HepG2 (cell line): Measurements from ENCODE around the gene ATP6V0E1. TPM values are rescaled to one million over a fixed set of nuclear protein-coding genes. Genes with fewer than 3 reads are reported as not detected.

Source experiments
- ATM ChIP-seq: fragments of 450-650 bp; IDR thresholded peaks from 2 replicates; pipeline ENCODE4 v1.7.1; 2017; ENCODE audit warnings: mild to moderate bottlenecking, borderline replicate concordance
- FOXA1 ChIP-seq, 2 experiments: fragments of 450-650 bp in 1 of 2; sonication (generic) in 1 of 2; formaldehyde crosslinking in 1 of 2; IDR thresholded peaks; 2 replicates each; pipeline versions ENCODE4 v1.4.0 to v1.6.1; 2016 to 2020; ENCODE audit warnings: missing genetic modification reagents in 1 of 2
- HNRNPUL1 ChIP-seq: fragments of 200-400 bp; formaldehyde crosslinking; IDR thresholded peaks from 2 replicates; pipeline ENCODE4 v1.6.1; 2017; ENCODE audit warnings: low read depth, mild to moderate bottlenecking, low read length, moderate library complexity
- MAFK ChIP-seq, 2 experiments: IDR thresholded peaks in 1 of 2; conservative IDR thresholded peaks in 1 of 2; 2 replicates each; pipeline ENCODE4 v1.6.1; 2011; ENCODE audit warnings: improper control_type of control experiment in 2 of 2, low read length in 2 of 2
- NFYC ChIP-seq: IDR thresholded peaks from 2 replicates; pipeline ENCODE4 v1.6.1; 2016; ENCODE audit warnings: missing genetic modification reagents, missing compliant biosample characterization
- NR3C1 ChIP-seq: sonication (generic); formaldehyde crosslinking; IDR thresholded peaks from 2 replicates; pipeline ENCODE4 v1.4.0; 2020; ENCODE audit warnings: missing genetic modification reagents
- PHF20 ChIP-seq: sonication (generic); formaldehyde crosslinking; IDR thresholded peaks from 2 replicates; pipeline ENCODE4 v1.5.0; 2020; ENCODE audit warnings: mild to moderate bottlenecking, missing genetic modification reagents
- REXO4 ChIP-seq: sonication (generic); formaldehyde crosslinking; IDR thresholded peaks from 2 replicates; pipeline ENCODE4 v1.8.0; 2022; ENCODE audit warnings: missing genetic modification reagents, mild to moderate bottlenecking, borderline replicate concordance
- ZBTB26 ChIP-seq: IDR thresholded peaks from 2 replicates; pipeline ENCODE4 v1.6.1; 2016; ENCODE audit warnings: missing compliant biosample characterization, missing genetic modification reagents, borderline replicate concordance
- ZFP82 ChIP-seq: sonication (generic); formaldehyde crosslinking; IDR thresholded peaks from 2 replicates; pipeline ENCODE4 v1.5.1; 2020; ENCODE audit warnings: mild to moderate bottlenecking, missing genetic modification reagents, borderline replicate concordance
- ZNF142 ChIP-seq: sonication (generic); formaldehyde crosslinking; IDR thresholded peaks from 2 replicates; pipeline ENCODE4 v1.4.0; 2020; ENCODE audit warnings: missing genetic modification reagents
- ZNF20 ChIP-seq: sonication (generic); formaldehyde crosslinking; IDR thresholded peaks from 2 replicates; pipeline ENCODE4 v1.4.0; 2020; ENCODE audit warnings: mild to moderate bottlenecking, moderate library complexity, missing genetic modification reagents
- ZNF225 ChIP-seq: sonication (generic); formaldehyde crosslinking; IDR thresholded peaks from 2 replicates; pipeline ENCODE4 v1.4.0; 2020; ENCODE audit warnings: mild to moderate bottlenecking, missing genetic modification reagents
- ZNF281 ChIP-seq: sonication (generic); formaldehyde crosslinking; IDR thresholded peaks from 2 replicates; pipeline ENCODE4 v1.4.0; 2020; ENCODE audit warnings: missing genetic modification reagents, borderline replicate concordance
- ZNF572 ChIP-seq: sonication (generic); formaldehyde crosslinking; IDR thresholded peaks from 2 replicates; pipeline ENCODE4 v1.5.1; 2020; ENCODE audit warnings: mild to moderate bottlenecking, missing genetic modification reagents
- ZNF703 ChIP-seq: sonication (generic); formaldehyde crosslinking; IDR thresholded peaks from 2 replicates; pipeline ENCODE4 v1.5.1; 2020; ENCODE audit warnings: missing genetic modification reagents, mild to moderate bottlenecking, moderate library complexity, borderline replicate concordance
- ZNF777 ChIP-seq: sonication (generic); formaldehyde crosslinking; IDR thresholded peaks from 2 replicates; pipeline ENCODE4 v1.4.0; 2020; ENCODE audit warnings: missing genetic modification reagents
- ZNF782 ChIP-seq: sonication (generic); formaldehyde crosslinking; IDR thresholded peaks from 2 replicates; pipeline ENCODE4 v1.4.0; 2020; ENCODE audit warnings: missing genetic modification reagents, mild to moderate bottlenecking, borderline replicate concordance
- ZSCAN31 ChIP-seq: sonication (generic); formaldehyde crosslinking; IDR thresholded peaks from 2 replicates; pipeline ENCODE4 v1.5.0; 2020; ENCODE audit warnings: low read depth, mild to moderate bottlenecking, missing genetic modification reagents
- polyA plus RNA-seq, 8 experiments: library from polyadenylated mRNA; depleted of rRNA in 3 of 8; stranded (reverse) in 7 of 8; unstranded in 1 of 8; fragments of >200 nt; fragmentation: Illumina TruSeq in 4 of 8; extraction: Trizol in 4 of 8; gene quantifications; 2 replicates each; pipeline versions ENCODE4 v1.2.1 to v1.2.3, GENCODE V29; 2011 to 2016; ENCODE audit warnings: low read depth in 4 of 8, missing spikeins in 1 of 8, mixed read lengths in 1 of 8; ENCODE audit not compliant: insufficient read depth in 1 of 8
- total RNA-seq, 5 experiments: library from RNA; depleted of rRNA; stranded (reverse); fragments of >200 nt; fragmentation: Illumina TruSeq; extraction: Trizol; gene quantifications; 2 replicates each; pipeline ENCODE4 v1.2.3, GENCODE V29; 2016; ENCODE audit warnings: low read depth in 1 of 5

ATP6V0E1 gene
- total and polyA plus RNA-seq, 2 of the 13 experiments (the other 11 are each of a cell fraction or from before 2014, with no cell fraction given), result 143 to 215 TPM

- no peak; the same call in 1 of the 2 replicates for TF ChIP-seq ZNF142 (CRISPR knock-in tag)
- TF ChIP-seq ZNF703 (CRISPR knock-in tag), result no peak
- peak; percentile 74 for TF ChIP-seq PHF20 (CRISPR knock-in tag)
- TF ChIP-seq NR3C1, result no peak
- no peak for TF ChIP-seq ZNF20
- TF ChIP-seq ZNF782, result no peak
- no peak for TF ChIP-seq MAFK (conservative IDR thresholded peaks at IDR 0.05 in 1 of 2, IDR thresholded peaks at IDR 0.05 in 1 of 2; ENCODE audit: low read length in 2 of 2)
- TF ChIP-seq ZNF572 (CRISPR knock-in tag), result no peak
- peak; percentile 89 for TF ChIP-seq NFYC (CRISPR knock-in tag)
- no peak for TF ChIP-seq ZSCAN31 (CRISPR knock-in tag)
- TF ChIP-seq FOXA1 (IDR thresholded peaks at IDR 0.05), result no peak
- no peak for TF ChIP-seq FOXA1 (CRISPR knock-in tag; IDR thresholded peaks at IDR 0.05)
- no peak for TF ChIP-seq ZBTB26 (CRISPR knock-in tag)
- no peak for TF ChIP-seq ATM
- TF ChIP-seq REXO4 (CRISPR knock-in tag), result no peak
- TF ChIP-seq HNRNPUL1, result 0 out of 2 replicates have a peak, but pooled peaks have one; percentile 37
- TF ChIP-seq ZNF225 (CRISPR knock-in tag), result no peak
- peak; percentile 27; the same call in 1 of the 2 replicates for TF ChIP-seq ZNF281 (CRISPR knock-in tag)
- TF ChIP-seq ZFP82 (CRISPR knock-in tag), result no peak
- no peak for TF ChIP-seq ZNF777 (CRISPR knock-in tag)
Observed at GRCh38 chr5:173055983-173056782, 72.6 kb downstream of the ATP6V0E1 start, which contains the start of gene CREBRF (continued).
